Tibial nerve (tissue), 4 donors: ENCODE measurements around the gene TCAP. TPM values are rescaled to one million over a fixed set of nuclear protein-coding genes. Genes with fewer than 3 reads are reported as not detected.

Source experiments
- DNase-seq, 2 donors: peaks; one replicate each; pipeline ENCODE4 v3.0.0-alpha.2; 2019; ENCODE audit warnings: low spot score in 2 of 2
- H3K27ac ChIP-seq, 4 donors: fragments of 200-600 bp; sonication (generic) in 3 of 4; one replicate each; pipeline ENCODE4 v1.5.1; 2017 to 2019; ENCODE audit warnings: mild to moderate bottlenecking in 1 of 4
- H3K27me3 ChIP-seq, 2 donors: fragments of 200-600 bp; sonication (generic) in 1 of 2; one replicate each; pipeline versions ENCODE4 v1.5.1 to v1.6.0; 2017 to 2019
- H3K36me3 ChIP-seq, 3 donors: fragments of 200-600 bp; sonication (generic); one replicate each; pipeline ENCODE4 v1.5.1; 2018 to 2019
- H3K4me1 ChIP-seq, 4 donors: fragments of 200-600 bp; sonication (generic) in 3 of 4; one replicate each; pipeline ENCODE4 v1.5.1; 2017 to 2019
- H3K4me3 ChIP-seq, 4 donors: fragments of 200-600 bp; sonication (generic) in 3 of 4; one replicate each; pipeline ENCODE4 v1.5.1; 2017 to 2019; ENCODE audit warnings: mild to moderate bottlenecking in 1 of 4, moderate library complexity in 1 of 4
- H3K9me3 ChIP-seq, 4 donors: fragments of 200-600 bp; sonication (generic) in 3 of 4; one replicate each; pipeline ENCODE4 v1.5.1; 2017 to 2019
- EP300 ChIP-seq, 2 donors: sonication (generic); formaldehyde crosslinking; IDR thresholded peaks; one replicate each; pipeline ENCODE4 v1.6.1; 2017; ENCODE audit warnings: antibody characterized with exemption in 2 of 2, mild to moderate bottlenecking in 1 of 2
- POLR2A ChIP-seq, 2 donors: fragments of 450-650 bp; IDR thresholded peaks; one replicate each; pipeline ENCODE4 v1.6.1; 2017; ENCODE audit warnings: antibody characterized with exemption in 2 of 2, mild to moderate bottlenecking in 2 of 2, moderate library complexity in 2 of 2
- WGBS, 2 donors: methylation state at CpG; one replicate each; pipeline ENCODE4 v1.1.5; 2018; 5-methylcytosine and 5-hydroxymethylcytosine counted together
- total RNA-seq, 4 donors: library from RNA; depleted of rRNA; stranded (reverse); fragments of >200 nt; gene quantifications; one replicate each; pipeline ENCODE4 v1.1.0, GENCODE V29; 2016
- TF ChIP-seq, protein P1 (sequence below), 5 experiments: fragments of 200-600 bp in 3 of 5; fragments of 450-650 bp in 2 of 5; sonication (generic) in 3 of 5; IDR thresholded peaks; one replicate each; pipeline ENCODE4 v1.5.1; 2016 to 2019; ENCODE audit warnings: antibody characterized with exemption in 5 of 5, mild to moderate bottlenecking in 3 of 5, moderate library complexity in 2 of 5

The TCAP gene
- total RNA-seq, 4 donors from 2014 or later, result 0.30 to 5.5 (median 0.61) TPM

DNA sequence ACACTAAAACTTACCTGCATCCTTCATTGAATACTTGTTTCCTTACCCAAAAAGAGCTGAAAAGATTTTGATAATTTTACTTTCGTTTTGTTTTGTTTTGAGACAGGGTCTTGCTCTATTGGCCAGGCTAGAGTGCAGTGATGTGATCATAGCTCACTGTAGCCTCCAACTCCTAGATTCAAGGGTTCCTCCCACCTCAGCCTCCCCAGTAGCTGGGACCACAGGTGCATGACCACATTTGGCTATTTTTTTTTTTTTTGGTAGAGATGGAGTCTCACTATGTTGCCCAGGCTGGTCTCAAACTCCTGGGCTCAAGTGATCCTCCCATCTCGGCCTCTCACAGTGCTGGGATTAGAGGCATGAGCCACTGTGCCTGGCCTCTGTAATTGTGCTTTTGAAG lies 10.0 kb upstream of the TCAP start:
- no peaks in the 10 kb centered on the region for H3K9me3 ChIP-seq
- DNase-seq, result no peak
- peak overlapping the region in 2 of 4 donors; percentile 93 to 94 for H3K27ac ChIP-seq
- 72 to 73% methylated on average over 2 of the region's 2 CpGs for WGBS, 2 donors
- peaks cover 0 to 70% (median 37%) of the 10 kb centered on the region in 4 donors for H3K4me1 ChIP-seq
- no peak for TF ChIP-seq POLR2A (IDR thresholded peaks at IDR 0.05)
- TF ChIP-seq, protein P1, sequence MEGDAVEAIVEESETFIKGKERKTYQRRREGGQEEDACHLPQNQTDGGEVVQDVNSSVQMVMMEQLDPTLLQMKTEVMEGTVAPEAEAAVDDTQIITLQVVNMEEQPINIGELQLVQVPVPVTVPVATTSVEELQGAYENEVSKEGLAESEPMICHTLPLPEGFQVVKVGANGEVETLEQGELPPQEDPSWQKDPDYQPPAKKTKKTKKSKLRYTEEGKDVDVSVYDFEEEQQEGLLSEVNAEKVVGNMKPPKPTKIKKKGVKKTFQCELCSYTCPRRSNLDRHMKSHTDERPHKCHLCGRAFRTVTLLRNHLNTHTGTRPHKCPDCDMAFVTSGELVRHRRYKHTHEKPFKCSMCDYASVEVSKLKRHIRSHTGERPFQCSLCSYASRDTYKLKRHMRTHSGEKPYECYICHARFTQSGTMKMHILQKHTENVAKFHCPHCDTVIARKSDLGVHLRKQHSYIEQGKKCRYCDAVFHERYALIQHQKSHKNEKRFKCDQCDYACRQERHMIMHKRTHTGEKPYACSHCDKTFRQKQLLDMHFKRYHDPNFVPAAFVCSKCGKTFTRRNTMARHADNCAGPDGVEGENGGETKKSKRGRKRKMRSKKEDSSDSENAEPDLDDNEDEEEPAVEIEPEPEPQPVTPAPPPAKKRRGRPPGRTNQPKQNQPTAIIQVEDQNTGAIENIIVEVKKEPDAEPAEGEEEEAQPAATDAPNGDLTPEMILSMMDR (IDR thresholded peaks at IDR 0.05), result no peak
- TF ChIP-seq EP300 (IDR thresholded peaks at IDR 0.05), result no peak
- no peaks in the 10 kb centered on the region for H3K27me3 ChIP-seq
- peak overlapping the region in 1 of 4 donors; percentile 5 for H3K4me3 ChIP-seq
- H3K36me3 ChIP-seq, result peaks cover 0 to 46% (median 10%) of the 10 kb centered on the region in 3 donors

- no peak overlapping the region for H3K4me3 ChIP-seq
- H3K27ac ChIP-seq, result peak overlapping the region in 2 of 4 donors; percentile 85 to 86
- TF ChIP-seq, protein P1 (IDR thresholded peaks at IDR 0.05), result no peak
- TF ChIP-seq EP300 (IDR thresholded peaks at IDR 0.05) (no peak), POLR2A (IDR thresholded peaks at IDR 0.05) (no peak)
- peaks cover 0 to 76% (median 19%) of the 10 kb centered on the region in 3 donors for H3K36me3 ChIP-seq
- H3K27me3 ChIP-seq, result no peaks in the 10 kb centered on the region
- WGBS, 2 donors, result 94 to 95% methylated on average over 11 of the region's 11 CpGs
- peaks cover 0 to 79% (median 36%) of the 10 kb centered on the region in 4 donors for H3K4me1 ChIP-seq
- no peak for DNase-seq
- no peaks in the 10 kb centered on the region for H3K9me3 ChIP-seq
These were observed 6.8 kb upstream of the TCAP start for GRCh38 chr17:39658346-39658745.

- H3K9me3 ChIP-seq, result no peaks in the 10 kb centered on the region
- peak overlapping the region; percentile 34 to 86 (median 80) for H3K27ac ChIP-seq
- H3K27me3 ChIP-seq, result no peaks in the 10 kb centered on the region
- H3K4me1 ChIP-seq, result peaks cover 0 to 79% (median 36%) of the 10 kb centered on the region in 4 donors
- WGBS, 2 donors, result 76 to 80% methylated on average over 3 of the region's 3 CpGs
- TF ChIP-seq, protein P1 (IDR thresholded peaks at IDR 0.05), result no peak
- TF ChIP-seq EP300 (IDR thresholded peaks at IDR 0.05), result no peak
- TF ChIP-seq POLR2A (IDR thresholded peaks at IDR 0.05), result no peak
- no peak overlapping the region for H3K4me3 ChIP-seq
- peaks cover 0 to 80% (median 19%) of the 10 kb centered on the region in 3 donors for H3K36me3 ChIP-seq
- DNase-seq, result no peak
These were observed 6.4 kb upstream of the TCAP start for GRCh38 chr17:39658760-39659159.

DNA sequence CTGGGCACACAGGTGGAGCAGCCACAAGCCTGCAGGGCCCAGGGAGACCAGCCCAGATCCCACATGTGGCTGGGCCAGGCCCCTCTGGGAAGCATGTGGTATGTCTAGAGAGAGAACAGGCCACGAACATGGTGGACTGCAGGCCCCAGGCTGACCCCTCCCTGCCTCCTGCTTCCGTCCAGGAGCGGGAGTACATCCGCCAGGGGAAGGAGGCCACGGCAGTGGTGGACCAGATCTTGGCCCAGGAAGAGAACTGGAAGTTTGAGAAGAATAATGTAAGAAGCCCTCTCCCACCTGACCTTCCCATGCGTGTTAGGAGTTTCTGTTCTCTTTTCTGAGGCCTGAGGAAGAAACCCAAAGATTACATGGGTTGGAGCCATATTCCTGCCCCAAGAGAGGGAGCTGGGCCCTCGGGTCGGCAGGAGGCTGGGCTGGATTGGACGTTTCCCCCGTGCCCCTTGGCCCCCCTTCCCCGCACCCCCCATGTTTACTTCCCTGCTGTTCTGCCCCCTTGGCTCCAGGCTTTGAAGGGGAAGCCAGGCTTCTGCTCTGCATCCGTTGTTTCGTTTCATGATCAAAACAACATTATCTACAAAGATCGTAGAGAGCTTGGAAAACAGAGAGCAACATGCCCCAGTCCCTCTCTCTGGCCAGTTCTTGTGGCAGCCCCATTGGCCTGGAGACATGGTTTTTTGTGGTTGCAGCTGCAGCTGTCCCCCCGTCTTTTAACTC lies 5.7 kb upstream of the TCAP start:
- Histone ChIP-seq H3K36me3 (peaks cover 0 to 80% (median 19%) of the 10 kb centered on the region in 3 donors), H3K27ac (peak overlapping the region; percentile 34 to 86 (median 80))
- no peak for DNase-seq

GRCh38 chr17:39660011-39660360 lies 5.2 kb upstream of the TCAP start:
- Histone ChIP-seq H3K27ac (peak overlapping the region; percentile 34 to 86 (median 80)), H3K4me3 (no peak overlapping the region), H3K9me3 (no peaks in the 10 kb centered on the region), H3K36me3 (peaks cover 0 to 80% (median 19%) of the 10 kb centered on the region in 3 donors), H3K27me3 (no peaks in the 10 kb centered on the region), H3K4me1 (peaks cover 0 to 79% (median 36%) of the 10 kb centered on the region in 4 donors)
- no peak for DNase-seq
- WGBS, 2 donors, result 85 to 86% methylated on average over 5 of the region's 5 CpGs
- no peak for TF ChIP-seq EP300 (IDR thresholded peaks at IDR 0.05)
- TF ChIP-seq, protein P1 (IDR thresholded peaks at IDR 0.05), result no peak
- TF ChIP-seq POLR2A (IDR thresholded peaks at IDR 0.05), result no peak

More for the DNA sequence above, 5.7 kb upstream of the TCAP start:
- H3K9me3 ChIP-seq, result no peaks in the 10 kb centered on the region
- 36 to 42% methylated on average over 14 to 15 of the region's 15 CpGs for WGBS, 2 donors
- H3K4me1 ChIP-seq, result peaks cover 0 to 79% (median 35%) of the 10 kb centered on the region in 4 donors
- no peaks in the 10 kb centered on the region for H3K27me3 ChIP-seq
- TF ChIP-seq, protein P1 (IDR thresholded peaks at IDR 0.05), result no peak
- TF ChIP-seq POLR2A (IDR thresholded peaks at IDR 0.05) (no peak), EP300 (IDR thresholded peaks at IDR 0.05) (no peak)
- no peak overlapping the region for H3K4me3 ChIP-seq
